Vagina (tissue), 2 donors: ENCODE measurements around the gene CAPN9.

Experiments used
- CTCF ChIP-seq, 3 experiments: fragments of 450-650 bp in 2 of 3; fragments of 200-600 bp in 1 of 3; sonication (generic) in 1 of 3; IDR thresholded peaks; one replicate each; pipeline ENCODE4 v1.5.1; 2017 to 2019; ENCODE audit warnings: antibody characterized with exemption in 3 of 3, mild to moderate bottlenecking in 2 of 3, moderate library complexity in 2 of 3
- POLR2A ChIP-seq, 2 donors: fragments of 450-650 bp; IDR thresholded peaks; one replicate each; pipeline ENCODE4 v1.6.1; 2017; ENCODE audit warnings: antibody characterized with exemption in 2 of 2, mild to moderate bottlenecking in 2 of 2, moderate library complexity in 2 of 2
- POLR2AphosphoS5 ChIP-seq, 2 donors: sonication (generic); formaldehyde crosslinking; IDR thresholded peaks; one replicate each; pipeline ENCODE4 v1.9.0; 2017; ENCODE audit warnings: antibody characterized with exemption in 2 of 2, mild to moderate bottlenecking in 2 of 2, low read depth in 1 of 2; ENCODE audit not compliant: insufficient read depth in 1 of 2

- TF ChIP-seq POLR2A (IDR thresholded peaks at IDR 0.05) = no peak
- no peak for TF ChIP-seq CTCF (IDR thresholded peaks at IDR 0.05)
- no peak for TF ChIP-seq POLR2AphosphoS5 (IDR thresholded peaks at IDR 0.05; ENCODE audit: insufficient read depth in 1 of 2, low read depth in 1 of 2)
Measured at GRCh38 chr1:230737622-230738262, 9.4 kb upstream of the CAPN9 start.
